GM23338 (cell line): Measurements from ENCODE around the gene LYG2. TPM values are rescaled to one million over a fixed set of nuclear protein-coding genes. Genes with fewer than 3 reads are reported as not detected.

ENCODE experiments used
- ATAC-seq: fragments of 200-7000 bp; cut with Tn5 transposase; 3 replicates; pipeline ENCODE4 v1.9.1; 2020
- DNase-seq: peaks from one replicate; pipeline ENCODE4 v3.0.0-alpha.2; 2015; ENCODE audit warnings: low spot score
- H2AFZ ChIP-seq: fragments of 200-600 bp; sonication (generic); 2 replicates; pipeline ENCODE4 v1.8.0; 2016; ENCODE audit warnings: antibody characterized with exemption, mild to moderate bottlenecking, moderate library complexity
- H3F3A ChIP-seq: fragments of 200-600 bp; sonication (generic); replicated peaks from 2 replicates; pipeline ENCODE4 v1.8.0; 2017; ENCODE audit warnings: antibody characterized with exemption, mixed run types, low read depth
- H3K27ac ChIP-seq: fragments of 200-600 bp; sonication (generic); 2 replicates; pipeline ENCODE4 v1.6.1; 2016; ENCODE audit warnings: low read depth
- H3K27me3 ChIP-seq: fragments of 200-600 bp; sonication (generic); 2 replicates; pipeline ENCODE4 v1.8.0; 2016; ENCODE audit warnings: mild to moderate bottlenecking, mixed run types, moderate library complexity; ENCODE audit not compliant: insufficient read depth
- H3K36me3 ChIP-seq: fragments of 200-600 bp; sonication (generic); 2 replicates; pipeline ENCODE4 v1.8.0; 2016; ENCODE audit warnings: mild to moderate bottlenecking; ENCODE audit not compliant: insufficient read depth
- H3K4me1 ChIP-seq: fragments of 200-600 bp; sonication (generic); 2 replicates; pipeline ENCODE4 v1.8.0; 2016; ENCODE audit warnings: mild to moderate bottlenecking, moderate library complexity; ENCODE audit not compliant: insufficient read depth
- H3K4me2 ChIP-seq: fragments of 200-600 bp; sonication (generic); 2 replicates; pipeline ENCODE4 v1.7.1; 2017; ENCODE audit warnings: mixed run types
- H3K4me3 ChIP-seq: fragments of 200-600 bp; sonication (generic); 2 replicates; pipeline ENCODE4 v1.6.1; 2016; ENCODE audit warnings: mixed run types
- H3K79me2 ChIP-seq: fragments of 200-600 bp; sonication (generic); replicated peaks from 2 replicates; pipeline ENCODE4 v1.8.0; 2017; ENCODE audit warnings: mild to moderate bottlenecking; ENCODE audit not compliant: insufficient read depth
- H3K9me2 ChIP-seq: fragments of 200-600 bp; sonication (generic); 2 replicates; pipeline ENCODE4 v1.8.0; 2017; ENCODE audit not compliant: insufficient read depth
- H4K20me1 ChIP-seq: fragments of 200-600 bp; sonication (generic); replicated peaks from 2 replicates; pipeline ENCODE4 v1.8.0; 2017; ENCODE audit warnings: mild to moderate bottlenecking; ENCODE audit not compliant: insufficient read depth
- H3K27ac Mint-ChIP-seq: 2 replicates; pipeline ENCODE4 v1.8.0; 2020; ENCODE audit warnings: inconsistent platforms, mild to moderate bottlenecking, moderate library complexity, mixed read lengths
- H3K27me3 Mint-ChIP-seq: 3 replicates; pipeline ENCODE4 v1.8.0; 2022; ENCODE audit warnings: low read depth, mild to moderate bottlenecking, moderate library complexity, mixed read lengths, inconsistent platforms; ENCODE audit not compliant: insufficient read depth, poor library complexity
- H3K36me3 Mint-ChIP-seq: 3 replicates; pipeline ENCODE4 v1.8.0; 2021; ENCODE audit warnings: low read depth, mild to moderate bottlenecking, inconsistent platforms, moderate library complexity, mixed read lengths
- H3K4me1 Mint-ChIP-seq: 3 replicates; pipeline ENCODE4 v1.8.0; 2020; ENCODE audit warnings: mild to moderate bottlenecking, inconsistent platforms, mixed read lengths
- H3K4me3 Mint-ChIP-seq: 3 replicates; pipeline ENCODE4 v1.8.0; 2021; ENCODE audit warnings: moderate library complexity, mild to moderate bottlenecking, inconsistent platforms, mixed read lengths
- H3K9me3 Mint-ChIP-seq: 3 replicates; pipeline ENCODE4 v1.8.0; 2020; ENCODE audit warnings: moderate library complexity, mild to moderate bottlenecking, inconsistent platforms, mixed read lengths
- CREB1 ChIP-seq: fragments of 250-450 bp; sonication (Bioruptor Pico); IDR thresholded peaks from 2 replicates; pipeline ENCODE4 v1.5.0; 2020; ENCODE audit warnings: low read depth, mild to moderate bottlenecking, moderate library complexity
- EZH2 ChIP-seq: fragments of 200-600 bp; sonication (generic); IDR thresholded peaks from one replicate; pipeline ENCODE4 v1.8.0; 2017; ENCODE audit warnings: antibody characterized with exemption, mild to moderate bottlenecking, low read depth; ENCODE audit not compliant: unreplicated experiment
- EZH2phosphoT487 ChIP-seq: fragments of 200-600 bp; sonication (generic); IDR thresholded peaks from one replicate; pipeline ENCODE4 v1.8.1; 2018; ENCODE audit warnings: antibody characterized with exemption; ENCODE audit not compliant: unreplicated experiment
- JUNB ChIP-seq: IDR thresholded peaks from one replicate; pipeline ENCODE4 v1.6.1; 2016; ENCODE audit warnings: antibody characterized with exemption; ENCODE audit not compliant: unreplicated experiment
- NANOG ChIP-seq: IDR thresholded peaks from 2 replicates; pipeline ENCODE4 v1.6.1; 2016; ENCODE audit warnings: antibody characterized with exemption, borderline replicate concordance
- POLR2AphosphoS5 ChIP-seq: IDR thresholded peaks from 2 replicates; pipeline ENCODE4 v1.6.1; 2016; ENCODE audit warnings: antibody characterized with exemption, low read depth
- REST ChIP-seq: IDR thresholded peaks from one replicate; pipeline ENCODE4 v1.6.1; 2018; ENCODE audit warnings: antibody characterized with exemption; ENCODE audit not compliant: unreplicated experiment
- STAT1 ChIP-seq: IDR thresholded peaks from one replicate; pipeline ENCODE4 v1.6.1; 2016; ENCODE audit warnings: antibody characterized with exemption; ENCODE audit not compliant: unreplicated experiment
- ZNF331 ChIP-seq: fragments of 250-450 bp; sonication (Bioruptor Pico); IDR thresholded peaks from 2 replicates; pipeline ENCODE4 v1.5.0; 2020; ENCODE audit warnings: low read depth, mild to moderate bottlenecking, moderate library complexity
- polyA plus RNA-seq: library from polyadenylated mRNA; unstranded; fragments of >200 nt; fragmentation: Nextera tagmentation; extraction: Ambion mirVana; gene quantifications from 2 replicates; pipeline ENCODE4 v1.2.1, GENCODE V29; 2016
- total RNA-seq: library from RNA; depleted of rRNA; stranded (reverse); fragments of >200 nt; shearing (Covaris generic); gene quantifications from 2 replicates; pipeline ENCODE4 v1.2.3, GENCODE V29; 2014
- TF ChIP-seq, protein P1 (sequence below): fragments of 250-450 bp; sonication (Bioruptor Pico); IDR thresholded peaks from 2 replicates; pipeline ENCODE4 v1.5.0; 2020; ENCODE audit warnings: mild to moderate bottlenecking, moderate library complexity

Gene LYG2
- total and polyA plus RNA-seq, 2 experiments from 2014 or later: 0.99 TPM; not detected in 1

- TF ChIP-seq, protein P1, sequence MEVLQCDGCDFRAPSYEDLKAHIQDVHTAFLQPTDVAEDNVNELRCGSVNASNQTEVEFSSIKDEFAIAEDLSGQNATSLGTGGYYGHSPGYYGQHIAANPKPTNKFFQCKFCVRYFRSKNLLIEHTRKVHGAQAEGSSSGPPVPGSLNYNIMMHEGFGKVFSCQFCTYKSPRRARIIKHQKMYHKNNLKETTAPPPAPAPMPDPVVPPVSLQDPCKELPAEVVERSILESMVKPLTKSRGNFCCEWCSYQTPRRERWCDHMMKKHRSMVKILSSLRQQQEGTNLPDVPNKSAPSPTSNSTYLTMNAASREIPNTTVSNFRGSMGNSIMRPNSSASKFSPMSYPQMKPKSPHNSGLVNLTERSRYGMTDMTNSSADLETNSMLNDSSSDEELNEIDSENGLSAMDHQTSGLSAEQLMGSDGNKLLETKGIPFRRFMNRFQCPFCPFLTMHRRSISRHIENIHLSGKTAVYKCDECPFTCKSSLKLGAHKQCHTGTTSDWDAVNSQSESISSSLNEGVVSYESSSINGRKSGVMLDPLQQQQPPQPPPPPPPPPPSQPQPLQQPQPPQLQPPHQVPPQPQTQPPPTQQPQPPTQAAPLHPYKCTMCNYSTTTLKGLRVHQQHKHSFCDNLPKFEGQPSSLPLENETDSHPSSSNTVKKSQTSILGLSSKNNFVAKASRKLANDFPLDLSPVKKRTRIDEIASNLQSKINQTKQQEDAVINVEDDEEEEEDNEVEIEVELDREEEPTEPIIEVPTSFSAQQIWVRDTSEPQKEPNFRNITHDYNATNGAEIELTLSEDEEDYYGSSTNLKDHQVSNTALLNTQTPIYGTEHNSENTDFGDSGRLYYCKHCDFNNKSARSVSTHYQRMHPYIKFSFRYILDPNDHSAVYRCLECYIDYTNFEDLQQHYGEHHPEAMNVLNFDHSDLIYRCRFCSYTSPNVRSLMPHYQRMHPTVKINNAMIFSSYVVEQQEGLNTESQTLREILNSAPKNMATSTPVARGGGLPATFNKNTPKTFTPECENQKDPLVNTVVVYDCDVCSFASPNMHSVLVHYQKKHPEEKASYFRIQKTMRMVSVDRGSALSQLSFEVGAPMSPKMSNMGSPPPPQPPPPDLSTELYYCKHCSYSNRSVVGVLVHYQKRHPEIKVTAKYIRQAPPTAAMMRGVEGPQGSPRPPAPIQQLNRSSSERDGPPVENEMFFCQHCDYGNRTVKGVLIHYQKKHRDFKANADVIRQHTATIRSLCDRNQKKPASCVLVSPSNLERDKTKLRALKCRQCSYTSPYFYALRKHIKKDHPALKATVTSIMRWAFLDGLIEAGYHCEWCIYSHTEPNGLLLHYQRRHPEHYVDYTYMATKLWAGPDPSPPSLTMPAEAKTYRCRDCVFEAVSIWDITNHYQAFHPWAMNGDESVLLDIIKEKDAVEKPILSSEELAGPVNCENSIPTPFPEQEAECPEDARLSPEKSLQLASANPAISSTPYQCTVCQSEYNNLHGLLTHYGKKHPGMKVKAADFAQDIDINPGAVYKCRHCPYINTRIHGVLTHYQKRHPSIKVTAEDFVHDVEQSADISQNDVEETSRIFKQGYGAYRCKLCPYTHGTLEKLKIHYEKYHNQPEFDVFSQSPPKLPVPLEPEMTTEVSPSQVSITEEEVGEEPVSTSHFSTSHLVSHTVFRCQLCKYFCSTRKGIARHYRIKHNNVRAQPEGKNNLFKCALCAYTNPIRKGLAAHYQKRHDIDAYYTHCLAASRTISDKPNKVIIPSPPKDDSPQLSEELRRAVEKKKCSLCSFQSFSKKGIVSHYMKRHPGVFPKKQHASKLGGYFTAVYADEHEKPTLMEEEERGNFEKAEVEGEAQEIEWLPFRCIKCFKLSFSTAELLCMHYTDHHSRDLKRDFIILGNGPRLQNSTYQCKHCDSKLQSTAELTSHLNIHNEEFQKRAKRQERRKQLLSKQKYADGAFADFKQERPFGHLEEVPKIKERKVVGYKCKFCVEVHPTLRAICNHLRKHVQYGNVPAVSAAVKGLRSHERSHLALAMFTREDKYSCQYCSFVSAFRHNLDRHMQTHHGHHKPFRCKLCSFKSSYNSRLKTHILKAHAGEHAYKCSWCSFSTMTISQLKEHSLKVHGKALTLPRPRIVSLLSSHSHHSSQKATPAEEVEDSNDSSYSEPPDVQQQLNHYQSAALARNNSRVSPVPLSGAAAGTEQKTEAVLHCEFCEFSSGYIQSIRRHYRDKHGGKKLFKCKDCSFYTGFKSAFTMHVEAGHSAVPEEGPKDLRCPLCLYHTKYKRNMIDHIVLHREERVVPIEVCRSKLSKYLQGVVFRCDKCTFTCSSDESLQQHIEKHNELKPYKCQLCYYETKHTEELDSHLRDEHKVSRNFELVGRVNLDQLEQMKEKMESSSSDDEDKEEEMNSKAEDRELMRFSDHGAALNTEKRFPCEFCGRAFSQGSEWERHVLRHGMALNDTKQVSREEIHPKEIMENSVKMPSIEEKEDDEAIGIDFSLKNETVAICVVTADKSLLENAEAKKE: no peak
- TF ChIP-seq EZH2 (no peak), POLR2AphosphoS5 (no peak), REST (no peak)
Measured at GRCh38 chr2:99285526-99285925, 30.1 kb upstream of the LYG2 start (continued).

GRCh38 chr2:99279969-99280695 lies 24.7 kb upstream of the LYG2 start:
- Histone ChIP-seq H3K27ac (no peak overlapping the region), H3K4me1 (peaks cover 12% of the 10 kb centered on the region; the same call in 1 of the 2 replicates), H3K4me2 (no peak overlapping the region), H3K27me3 (no peaks in the 10 kb centered on the region), H3K4me3 (no peak overlapping the region), H2AFZ (no peak overlapping the region), H4K20me1 (no peaks in the 10 kb centered on the region), H3K79me2 (no peaks in the 10 kb centered on the region), H3K9me2 (no peaks in the 10 kb centered on the region), H3F3A (no peaks in the 10 kb centered on the region), H3K36me3 (no peaks in the 10 kb centered on the region)
- Mint-ChIP-seq H3K9me3 (peaks cover 38% of the 10 kb centered on the region), H3K4me1 (peaks cover 15% of the 10 kb centered on the region), H3K4me3 (no peak overlapping the region), H3K27me3 (peaks cover 5% of the 10 kb centered on the region), H3K36me3 (peaks cover 21% of the 10 kb centered on the region; the same call in 2 of the 3 replicates), H3K27ac (no peak overlapping the region)
- no peak for ATAC-seq
- no peak for DNase-seq
- no peak for TF ChIP-seq NANOG
- no peak for TF ChIP-seq STAT1
- TF ChIP-seq EZH2: no peak
- TF ChIP-seq REST: no peak
- no peak for TF ChIP-seq ZNF331
- no peak for TF ChIP-seq EZH2phosphoT487
- TF ChIP-seq POLR2AphosphoS5: no peak
- no peak for TF ChIP-seq JUNB
- TF ChIP-seq CREB1 (CRISPR knock-in tag): no peak
